HCT116 (cell line): ENCODE measurements around the gene MOB2. TPM values are rescaled to one million over a fixed set of nuclear protein-coding genes. Genes with fewer than 3 reads are reported as not detected.

ENCODE experiments used
- ATAC-seq: fragments of 200-7000 bp; cut with Tn5 transposase; 2 replicates; pipeline ENCODE4 v1.9.1; 2020; ENCODE audit warnings: mild to moderate bottlenecking, moderate library complexity
- BruUV-seq: library from RNA; stranded (reverse); fragments of 400-500 nt; replicated peaks from 2 replicates; lab custom pipeline; 2021; lab: Mats Ljungman, UMichigan
- CTCF ChIA-PET: fragments of 300-600 bp; sonication (Branson Sonifier 250); formaldehyde crosslinking; loops from one replicate; lab custom pipeline; 2021; ENCODE audit warnings: antibody characterized with exemption; lab: Charles Lee
- POLR2A ChIA-PET: fragments of 300-600, 350-600 bp; sonication (Branson Sonifier 250); formaldehyde crosslinking; loops from one replicate; lab custom pipeline; 2021; ENCODE audit warnings: antibody characterized with exemption; lab: Charles Lee
- RAD21 ChIA-PET, 2 experiments: fragments of 300-600 bp; sonication (Branson Sonifier 250); formaldehyde crosslinking; loops; one replicate each; lab custom pipeline; 2023; ENCODE audit warnings: low total read pairs in 2 of 2; ENCODE audit not compliant: uncharacterized antibody in 2 of 2, unreplicated experiment in 2 of 2, low non-redundant PET in 1 of 2; lab: Charles Lee
- DNase-seq: peaks from one replicate; pipeline ENCODE4 v3.0.0-alpha.2; 2010; ENCODE audit warnings: low read depth, low spot score
- H2AFZ ChIP-seq: fragments of 200-600 bp; shearing (Covaris generic), sonication (generic); 2 replicates; pipeline ENCODE4 v1.6.1; 2017; ENCODE audit warnings: low read depth, mixed run types, mixed read lengths, antibody characterized with exemption, low read length; ENCODE audit not compliant: poor library complexity, severe bottlenecking
- H3K27ac ChIP-seq: 2 replicates; pipeline ENCODE4 v1.5.1; 2012; ENCODE audit warnings: low read depth, low read length
- H3K27me3 ChIP-seq: fragments of 200-600 bp; sonication (generic); 2 replicates; pipeline ENCODE4 v1.6.1; 2016; ENCODE audit warnings: mixed run types, low read length, mixed read lengths; ENCODE audit not compliant: insufficient read depth
- H3K36me3 ChIP-seq, 2 experiments: fragments of 200-500 bp in 1 of 2; fragments of 200-600 bp in 1 of 2; sonication (Bioruptor generic) in 1 of 2; sonication (generic) in 1 of 2; 2 replicates each; pipeline versions ENCODE4 v1.5.1 to v1.6.1; 2014 to 2016; ENCODE audit warnings: low read length in 2 of 2, inconsistent platforms in 1 of 2, mixed read lengths in 1 of 2, mixed run types in 1 of 2; ENCODE audit not compliant: insufficient read depth in 2 of 2, control insufficient read depth in 1 of 2
- H3K4me1 ChIP-seq, 2 experiments: fragments of 200-600 bp in 1 of 2; sonication (generic) in 1 of 2; 2 replicates each; pipeline versions ENCODE4 v1.5.1 to v1.6.1; 2012 to 2017; ENCODE audit warnings: low read length in 2 of 2, inconsistent platforms in 1 of 2, mild to moderate bottlenecking in 1 of 2, mixed read lengths in 1 of 2, mixed run types in 1 of 2, moderate library complexity in 1 of 2; ENCODE audit not compliant: insufficient read depth in 2 of 2, control insufficient read depth in 1 of 2
- H3K4me2 ChIP-seq: fragments of 200-600 bp; sonication (generic); 2 replicates; pipeline ENCODE4 v1.6.1; 2017; ENCODE audit warnings: mixed run types, low read length, mixed read lengths
- H3K4me3 ChIP-seq, 2 experiments: fragments of 200-600 bp in 1 of 2; sonication (generic) in 1 of 2; replicated peaks in 1 of 2; 2 replicates each; pipeline ENCODE4 v1.5.1; 2011 to 2016; ENCODE audit warnings: low read length in 2 of 2, control low read depth in 1 of 2, low read depth in 1 of 2, mild to moderate bottlenecking in 1 of 2, mixed read lengths in 1 of 2, mixed run types in 1 of 2
- H3K79me2 ChIP-seq: fragments of 200-600 bp; sonication (generic); 2 replicates; pipeline ENCODE4 v1.6.1; 2017; ENCODE audit warnings: mild to moderate bottlenecking, mixed run types, low read length, moderate library complexity, mixed read lengths; ENCODE audit not compliant: insufficient read depth
- H3K9ac ChIP-seq: fragments of 200-600 bp; sonication (generic); 2 replicates; pipeline ENCODE4 v1.6.1; 2016; ENCODE audit warnings: low read length, mixed read lengths
- H3K9me2 ChIP-seq: fragments of 200-600 bp; sonication (generic), shearing (Covaris generic); 2 replicates; pipeline ENCODE4 v1.6.1; 2017; ENCODE audit warnings: mixed run types, mild to moderate bottlenecking, moderate library complexity; ENCODE audit not compliant: insufficient read depth
- H3K9me3 ChIP-seq, 2 experiments: fragments of 200-500 bp in 1 of 2; fragments of 200-600 bp in 1 of 2; sonication (Bioruptor generic) in 1 of 2; sonication (generic) in 1 of 2; 2 replicates each; pipeline ENCODE4 v1.6.1; 2014 to 2017; ENCODE audit warnings: low read length in 2 of 2, mixed read lengths in 2 of 2, inconsistent platforms in 1 of 2, low read depth in 1 of 2, mild to moderate bottlenecking in 1 of 2, mixed run types in 1 of 2, moderate library complexity in 1 of 2; ENCODE audit not compliant: control insufficient read depth in 1 of 2, insufficient read depth in 1 of 2
- H4K20me1 ChIP-seq: fragments of 200-600 bp; sonication (generic), shearing (Covaris generic); 2 replicates; pipeline ENCODE4 v1.6.1; 2017; ENCODE audit warnings: mixed run types, mild to moderate bottlenecking, moderate library complexity; ENCODE audit not compliant: insufficient read depth
- CBX3 ChIP-seq: IDR thresholded peaks from 2 replicates; pipeline ENCODE4 v1.6.1; 2012; ENCODE audit warnings: low read depth
- CEBPB ChIP-seq: IDR thresholded peaks from 2 replicates; pipeline ENCODE4 v1.6.1; 2012; ENCODE audit warnings: low read depth
- ELF1 ChIP-seq: IDR thresholded peaks from 2 replicates; pipeline ENCODE4 v1.6.1; 2012; ENCODE audit warnings: low read depth, borderline replicate concordance
- EZH2 ChIP-seq: fragments of 200-600 bp; sonication (generic); IDR thresholded peaks from 2 replicates; pipeline ENCODE4 v1.6.1; 2017; ENCODE audit warnings: antibody characterized with exemption, mixed run types
- EZH2phosphoT487 ChIP-seq: fragments of 200-600 bp; IDR thresholded peaks from 2 replicates; pipeline ENCODE4 v1.6.1; 2018; ENCODE audit warnings: antibody characterized with exemption, borderline replicate concordance
- FOSL1 ChIP-seq: IDR thresholded peaks from 2 replicates; pipeline ENCODE4 v1.6.1; 2012; ENCODE audit warnings: low read depth
- JUND ChIP-seq: IDR thresholded peaks from 2 replicates; pipeline ENCODE4 v1.6.1; 2012
- POLR2A ChIP-seq: IDR thresholded peaks from 2 replicates; pipeline ENCODE4 v1.7.0; 2011; ENCODE audit warnings: borderline replicate concordance; ENCODE audit not compliant: insufficient read depth, insufficient read length; ENCODE audit errors: extremely low read depth
- RAD21 ChIP-seq: IDR thresholded peaks from 2 replicates; pipeline ENCODE4 v1.6.1; 2012; ENCODE audit warnings: low read depth, mild to moderate bottlenecking
- SRF ChIP-seq: IDR thresholded peaks from 2 replicates; pipeline ENCODE4 v1.6.1; 2012; ENCODE audit warnings: low read depth
- YY1 ChIP-seq: IDR thresholded peaks from 2 replicates; pipeline ENCODE4 v1.6.1; 2011; ENCODE audit warnings: low read length, low read depth, moderate library complexity, mild to moderate bottlenecking; ENCODE audit not compliant: insufficient replicate concordance; ENCODE audit errors: extremely low read depth
- ZFX ChIP-seq: fragments of 450-650 bp; IDR thresholded peaks from 2 replicates; pipeline ENCODE4 v1.6.1; 2017
- intact Hi-C: fragments of 100-400 bp; cut with micrococcal nuclease; formaldehyde crosslinking; loops from 2 replicates; pipeline ENCODE4 v1.10.0; 2022
- total RNA-seq: library from RNA; stranded (reverse); gene quantifications from one replicate; pipeline ENCODE4 v1.2.1, GENCODE V29; 2021; ENCODE audit not compliant: unreplicated experiment
- TF ChIP-seq, protein P1 (sequence below), 3 experiments: fragments of 200-600 bp in 1 of 3; sonication (generic) in 1 of 3; IDR thresholded peaks in 2 of 3; conservative IDR thresholded peaks in 1 of 3; 2 replicates each; pipeline ENCODE4 v1.5.1; 2012 to 2017; ENCODE audit warnings: low read depth in 2 of 3, low read length in 2 of 3, antibody characterized with exemption in 1 of 3, borderline replicate concordance in 1 of 3, control low read depth in 1 of 3, mild to moderate bottlenecking in 1 of 3, mixed read lengths in 1 of 3, mixed run types in 1 of 3, moderate library complexity in 1 of 3; ENCODE audit not compliant: insufficient read depth in 1 of 3
- TF ChIP-seq, protein P2 (sequence below): IDR thresholded peaks from 2 replicates; pipeline ENCODE4 v1.6.1; 2012; ENCODE audit warnings: low read depth
- TF ChIP-seq, protein P3 (sequence below): IDR thresholded peaks from 2 replicates; pipeline ENCODE4 v1.6.1; 2012
- TF ChIP-seq, protein P4 (sequence below): IDR thresholded peaks from 2 replicates; pipeline ENCODE4 v1.6.1; 2012
- TF ChIP-seq, protein P5 (sequence below): IDR thresholded peaks from 2 replicates; pipeline ENCODE4 v1.6.1; 2011; ENCODE audit warnings: mild to moderate bottlenecking, low read length, moderate library complexity; ENCODE audit not compliant: insufficient replicate concordance; ENCODE audit errors: extremely low read depth

Gene MOB2
- total RNA-seq, 1 experiment from 2014 or later, result 25.7 TPM

DNA sequence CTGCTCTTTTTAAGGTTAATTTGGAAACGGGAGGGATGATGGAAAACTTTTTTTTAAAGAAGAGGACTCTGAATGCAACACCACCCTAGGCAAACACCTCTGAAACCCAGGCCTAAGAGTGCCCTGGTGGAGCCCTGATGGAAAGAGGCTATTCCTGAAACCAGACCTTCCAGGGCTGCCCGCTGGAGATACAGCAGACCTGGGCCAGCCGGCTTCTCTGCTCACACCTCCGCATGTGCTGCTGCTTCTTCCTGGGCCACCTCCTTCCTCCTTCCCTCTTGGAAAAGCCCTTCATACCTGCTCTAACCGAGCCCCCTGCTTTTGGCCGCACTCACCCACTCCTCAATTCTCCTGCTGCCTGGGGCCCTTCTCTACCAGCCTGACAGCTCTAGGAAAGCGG lies 47.6 kb upstream of the MOB2 start:
- no peaks in the 10 kb centered on the region for H3K9me3 ChIP-seq
- no peaks in the 10 kb centered on the region for H3K27me3 ChIP-seq
- POLR2A ChIA-PET, result no interaction called here
- peaks cover 57% of the 10 kb centered on the region; the same call in 1 of the 2 replicates for H3K79me2 ChIP-seq
- DNase-seq (no peak), ATAC-seq (no peak)
- no peak overlapping the region for H3K4me3 ChIP-seq
- no peak overlapping the region for H3K27ac ChIP-seq
- H4K20me1 ChIP-seq, result no peaks in the 10 kb centered on the region
- H3K9me2 ChIP-seq, result no peaks in the 10 kb centered on the region
- no peak overlapping the region for H3K9ac ChIP-seq
- RAD21 ChIA-PET, result no interaction called here
- H2AFZ ChIP-seq, result no peak overlapping the region
- TF ChIP-seq ELF1, result no peak
- TF ChIP-seq YY1, result no peak
- TF ChIP-seq POLR2A, result no peak
- no peak for TF ChIP-seq SRF
- TF ChIP-seq, protein P1, sequence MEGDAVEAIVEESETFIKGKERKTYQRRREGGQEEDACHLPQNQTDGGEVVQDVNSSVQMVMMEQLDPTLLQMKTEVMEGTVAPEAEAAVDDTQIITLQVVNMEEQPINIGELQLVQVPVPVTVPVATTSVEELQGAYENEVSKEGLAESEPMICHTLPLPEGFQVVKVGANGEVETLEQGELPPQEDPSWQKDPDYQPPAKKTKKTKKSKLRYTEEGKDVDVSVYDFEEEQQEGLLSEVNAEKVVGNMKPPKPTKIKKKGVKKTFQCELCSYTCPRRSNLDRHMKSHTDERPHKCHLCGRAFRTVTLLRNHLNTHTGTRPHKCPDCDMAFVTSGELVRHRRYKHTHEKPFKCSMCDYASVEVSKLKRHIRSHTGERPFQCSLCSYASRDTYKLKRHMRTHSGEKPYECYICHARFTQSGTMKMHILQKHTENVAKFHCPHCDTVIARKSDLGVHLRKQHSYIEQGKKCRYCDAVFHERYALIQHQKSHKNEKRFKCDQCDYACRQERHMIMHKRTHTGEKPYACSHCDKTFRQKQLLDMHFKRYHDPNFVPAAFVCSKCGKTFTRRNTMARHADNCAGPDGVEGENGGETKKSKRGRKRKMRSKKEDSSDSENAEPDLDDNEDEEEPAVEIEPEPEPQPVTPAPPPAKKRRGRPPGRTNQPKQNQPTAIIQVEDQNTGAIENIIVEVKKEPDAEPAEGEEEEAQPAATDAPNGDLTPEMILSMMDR (IDR thresholded peaks at IDR 0.05 in 2 of 3, conservative IDR thresholded peaks at IDR 0.05 in 1 of 3; ENCODE audit: borderline replicate concordance in 1 of 3, insufficient read depth in 1 of 3, low read depth in 2 of 3, low read length in 2 of 3), result no peak
- TF ChIP-seq CEBPB, result no peak
- TF ChIP-seq ZFX, result no peak
- TF ChIP-seq, protein P2, sequence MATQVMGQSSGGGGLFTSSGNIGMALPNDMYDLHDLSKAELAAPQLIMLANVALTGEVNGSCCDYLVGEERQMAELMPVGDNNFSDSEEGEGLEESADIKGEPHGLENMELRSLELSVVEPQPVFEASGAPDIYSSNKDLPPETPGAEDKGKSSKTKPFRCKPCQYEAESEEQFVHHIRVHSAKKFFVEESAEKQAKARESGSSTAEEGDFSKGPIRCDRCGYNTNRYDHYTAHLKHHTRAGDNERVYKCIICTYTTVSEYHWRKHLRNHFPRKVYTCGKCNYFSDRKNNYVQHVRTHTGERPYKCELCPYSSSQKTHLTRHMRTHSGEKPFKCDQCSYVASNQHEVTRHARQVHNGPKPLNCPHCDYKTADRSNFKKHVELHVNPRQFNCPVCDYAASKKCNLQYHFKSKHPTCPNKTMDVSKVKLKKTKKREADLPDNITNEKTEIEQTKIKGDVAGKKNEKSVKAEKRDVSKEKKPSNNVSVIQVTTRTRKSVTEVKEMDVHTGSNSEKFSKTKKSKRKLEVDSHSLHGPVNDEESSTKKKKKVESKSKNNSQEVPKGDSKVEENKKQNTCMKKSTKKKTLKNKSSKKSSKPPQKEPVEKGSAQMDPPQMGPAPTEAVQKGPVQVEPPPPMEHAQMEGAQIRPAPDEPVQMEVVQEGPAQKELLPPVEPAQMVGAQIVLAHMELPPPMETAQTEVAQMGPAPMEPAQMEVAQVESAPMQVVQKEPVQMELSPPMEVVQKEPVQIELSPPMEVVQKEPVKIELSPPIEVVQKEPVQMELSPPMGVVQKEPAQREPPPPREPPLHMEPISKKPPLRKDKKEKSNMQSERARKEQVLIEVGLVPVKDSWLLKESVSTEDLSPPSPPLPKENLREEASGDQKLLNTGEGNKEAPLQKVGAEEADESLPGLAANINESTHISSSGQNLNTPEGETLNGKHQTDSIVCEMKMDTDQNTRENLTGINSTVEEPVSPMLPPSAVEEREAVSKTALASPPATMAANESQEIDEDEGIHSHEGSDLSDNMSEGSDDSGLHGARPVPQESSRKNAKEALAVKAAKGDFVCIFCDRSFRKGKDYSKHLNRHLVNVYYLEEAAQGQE, result no peak
- TF ChIP-seq EZH2, result no peak
- no peak for TF ChIP-seq JUND
- TF ChIP-seq CBX3, result no peak
- TF ChIP-seq FOSL1, result no peak
- TF ChIP-seq EZH2phosphoT487, result no peak
- TF ChIP-seq, protein P3, sequence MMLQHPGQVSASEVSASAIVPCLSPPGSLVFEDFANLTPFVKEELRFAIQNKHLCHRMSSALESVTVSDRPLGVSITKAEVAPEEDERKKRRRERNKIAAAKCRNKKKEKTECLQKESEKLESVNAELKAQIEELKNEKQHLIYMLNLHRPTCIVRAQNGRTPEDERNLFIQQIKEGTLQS, result no peak
- no peak for TF ChIP-seq RAD21
- TF ChIP-seq, protein P4, sequence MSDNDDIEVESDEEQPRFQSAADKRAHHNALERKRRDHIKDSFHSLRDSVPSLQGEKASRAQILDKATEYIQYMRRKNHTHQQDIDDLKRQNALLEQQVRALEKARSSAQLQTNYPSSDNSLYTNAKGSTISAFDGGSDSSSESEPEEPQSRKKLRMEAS, result no peak
- TF ChIP-seq, protein P5, sequence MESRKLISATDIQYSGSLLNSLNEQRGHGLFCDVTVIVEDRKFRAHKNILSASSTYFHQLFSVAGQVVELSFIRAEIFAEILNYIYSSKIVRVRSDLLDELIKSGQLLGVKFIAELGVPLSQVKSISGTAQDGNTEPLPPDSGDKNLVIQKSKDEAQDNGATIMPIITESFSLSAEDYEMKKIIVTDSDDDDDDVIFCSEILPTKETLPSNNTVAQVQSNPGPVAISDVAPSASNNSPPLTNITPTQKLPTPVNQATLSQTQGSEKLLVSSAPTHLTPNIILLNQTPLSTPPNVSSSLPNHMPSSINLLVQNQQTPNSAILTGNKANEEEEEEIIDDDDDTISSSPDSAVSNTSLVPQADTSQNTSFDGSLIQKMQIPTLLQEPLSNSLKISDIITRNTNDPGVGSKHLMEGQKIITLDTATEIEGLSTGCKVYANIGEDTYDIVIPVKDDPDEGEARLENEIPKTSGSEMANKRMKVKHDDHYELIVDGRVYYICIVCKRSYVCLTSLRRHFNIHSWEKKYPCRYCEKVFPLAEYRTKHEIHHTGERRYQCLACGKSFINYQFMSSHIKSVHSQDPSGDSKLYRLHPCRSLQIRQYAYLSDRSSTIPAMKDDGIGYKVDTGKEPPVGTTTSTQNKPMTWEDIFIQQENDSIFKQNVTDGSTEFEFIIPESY, result no peak
- no TSS peak for BruUV-seq
- H3K4me1 ChIP-seq, result peaks cover 4 to 15% of the 10 kb centered on the region in 2 experiments; a peak in 2 of 4 replicates
- H3K36me3 ChIP-seq, result no peaks in the 10 kb centered on the region
- CTCF ChIA-PET, result no interaction called here
- no peak overlapping the region for H3K4me2 ChIP-seq
- intact Hi-C loops, result no loop called here
